Measurements from ENCODE around the gene GRIN2C.

Gene GRIN2C

GRCh38 chr17:74818291-74818938 lies 41.3 kb downstream of the GRIN2C start:
- no peak for DNase-seq

- DNase-seq: no peak
Measured at GRCh38 chr17:74816905-74817620, 42.6 kb downstream of the GRIN2C start.

- DNase-seq: no peak
Measured at GRCh38 chr17:74815550-74816370, 43.9 kb downstream of the GRIN2C start.

- no peak for DNase-seq
Measured at GRCh38 chr17:74815067-74815466, 44.6 kb downstream of the GRIN2C start.

GRCh38 chr17:74814453-74814852 lies 45.2 kb downstream of the GRIN2C start:
- no peak for DNase-seq

GRCh38 chr17:74812109-74813009 lies 47.3 kb downstream of the GRIN2C start:
- DNase-seq: no peak

GRCh38 chr17:74810699-74811485 lies 48.8 kb downstream of the GRIN2C start:
- no peak for DNase-seq

GRCh38 chr17:74808714-74809430 lies 50.8 kb downstream of the GRIN2C start:
- DNase-seq: no peak

GRCh38 chr17:74807925-74808324 lies 51.8 kb downstream of the GRIN2C start:
- no peak for DNase-seq

GRCh38 chr17:74807441-74807840 lies 52.2 kb downstream of the GRIN2C start:
- DNase-seq: no peak

GRCh38 chr17:74806334-74806733 lies 53.4 kb downstream of the GRIN2C start:
- no peak for DNase-seq

- DNase-seq: no peak
Measured at GRCh38 chr17:74805591-74805991, 54.1 kb downstream of the GRIN2C start.

- DNase-seq: no peak
Measured at GRCh38 chr17:74804683-74805082, 55.0 kb downstream of the GRIN2C start.

- no peak for DNase-seq
Measured at GRCh38 chr17:74803971-74804370, 55.7 kb downstream of the GRIN2C start.

- no peak for DNase-seq
Measured at GRCh38 chr17:74803388-74803930, 56.2 kb downstream of the GRIN2C start.

- DNase-seq: no peak
Measured at GRCh38 chr17:74801896-74802295, 57.8 kb downstream of the GRIN2C start.

GRCh38 chr17:74800531-74800930 lies 59.2 kb downstream of the GRIN2C start:
- no peak for DNase-seq

- DNase-seq: no peak
Measured at GRCh38 chr17:74799097-74799496, 60.6 kb downstream of the GRIN2C start.

GRCh38 chr17:74798239-74798707 lies 61.4 kb downstream of the GRIN2C start:
- no peak for DNase-seq

GRCh38 chr17:74797824-74798223 lies 61.9 kb downstream of the GRIN2C start:
- DNase-seq: no peak

GRCh38 chr17:74796866-74797265 lies 62.8 kb downstream of the GRIN2C start:
- no peak for DNase-seq

Data from activated T-cell treated with anti-CD3 and anti-CD28 coated beads for 4 hours (primary cell).